OCI-LY1 (cell line): ENCODE measurements around the gene QKI.
"Not testable (repeated sequence)": the region's sequence is repeated elsewhere in the genome, so short reads cannot be mapped to it uniquely, and the experiment has no call there.

Experiments used
- H2AFZ ChIP-seq: fragments of 200-600 bp; sonication (generic), shearing (Covaris generic); 2 replicates; pipeline ENCODE4 v1.6.0; 2014; ENCODE audit warnings: antibody characterized with exemption, mild to moderate bottlenecking, low read length
- H3F3A ChIP-seq: fragments of 200-600 bp; sonication (generic), shearing (Covaris generic); 2 replicates; pipeline ENCODE4 v1.6.0; 2014; ENCODE audit warnings: mild to moderate bottlenecking, antibody characterized with exemption, low read length, moderate library complexity; ENCODE audit not compliant: insufficient read depth
- H3K27ac ChIP-seq: fragments of 200-600 bp; sonication (generic); 2 replicates; pipeline ENCODE4 v1.5.1; 2014; ENCODE audit warnings: low read length, mixed run types, mild to moderate bottlenecking, low read depth; ENCODE audit not compliant: poor library complexity, severe bottlenecking
- H3K27me3 ChIP-seq: fragments of 200-600 bp; sonication (generic); 2 replicates; pipeline ENCODE4 v1.6.0; 2014; ENCODE audit warnings: antibody characterized with exemption, mild to moderate bottlenecking, low read length, moderate library complexity; ENCODE audit not compliant: insufficient read depth
- H3K36me3 ChIP-seq: fragments of 200-600 bp; sonication (generic); 2 replicates; pipeline ENCODE4 v1.6.1; 2014; ENCODE audit warnings: mild to moderate bottlenecking, antibody characterized with exemption, low read length, moderate library complexity, mixed read lengths; ENCODE audit not compliant: insufficient read depth
- H3K4me1 ChIP-seq: fragments of 200-600 bp; sonication (generic); 2 replicates; pipeline ENCODE4 v1.5.1; 2014; ENCODE audit warnings: mild to moderate bottlenecking, low read length, moderate library complexity; ENCODE audit not compliant: insufficient read depth, severe bottlenecking
- H3K4me2 ChIP-seq: fragments of 200-600 bp; sonication (generic), shearing (Covaris generic); 2 replicates; pipeline ENCODE4 v1.6.1; 2014; ENCODE audit warnings: low read length
- H3K4me3 ChIP-seq: fragments of 200-600 bp; sonication (generic); 2 replicates; pipeline ENCODE4 v1.5.1; 2014; ENCODE audit warnings: low read length, low read depth, mild to moderate bottlenecking, mixed read lengths; ENCODE audit not compliant: poor library complexity, severe bottlenecking
- H3K79me2 ChIP-seq: fragments of 200-600 bp; shearing (Covaris generic); 2 replicates; pipeline ENCODE4 v1.6.1; 2016; ENCODE audit warnings: mixed run types, low read length, mixed read lengths; ENCODE audit not compliant: insufficient read depth
- H3K9ac ChIP-seq: fragments of 200-600 bp; sonication (generic), shearing (Covaris generic); 2 replicates; pipeline ENCODE4 v1.6.1; 2014; ENCODE audit warnings: mild to moderate bottlenecking, low read length, mixed read lengths
- H3K9me2 ChIP-seq: fragments of 200-600 bp; sonication (generic), shearing (Covaris generic); 2 replicates; pipeline ENCODE4 v1.6.1; 2014; ENCODE audit warnings: low read depth, mild to moderate bottlenecking, low read length, mixed read lengths
- H3K9me3 ChIP-seq: fragments of 200-600 bp; shearing (Covaris generic); 2 replicates; pipeline ENCODE4 v1.6.1; 2014; ENCODE audit warnings: low read length, mixed read lengths
- H4K20me1 ChIP-seq: fragments of 200-600 bp; sonication (generic), shearing (Covaris generic); 2 replicates; pipeline ENCODE4 v1.6.0; 2016; ENCODE audit warnings: mild to moderate bottlenecking, low read length; ENCODE audit not compliant: insufficient read depth
- EZH2 ChIP-seq: fragments of 200-600 bp; sonication (generic), shearing (Covaris generic); IDR thresholded peaks from 2 replicates; pipeline ENCODE4 v1.8.0; 2017; ENCODE audit warnings: borderline replicate concordance, mixed run types, mild to moderate bottlenecking, antibody characterized with exemption, low read length, moderate library complexity, mixed read lengths
- TF ChIP-seq, protein P1 (sequence below): fragments of 200-600 bp; sonication (generic), shearing (Covaris generic); IDR thresholded peaks from 2 replicates; pipeline ENCODE4 v1.5.1; 2017; ENCODE audit warnings: mild to moderate bottlenecking, antibody characterized with exemption, low read length, moderate library complexity, mixed read lengths

Gene QKI

DNA sequence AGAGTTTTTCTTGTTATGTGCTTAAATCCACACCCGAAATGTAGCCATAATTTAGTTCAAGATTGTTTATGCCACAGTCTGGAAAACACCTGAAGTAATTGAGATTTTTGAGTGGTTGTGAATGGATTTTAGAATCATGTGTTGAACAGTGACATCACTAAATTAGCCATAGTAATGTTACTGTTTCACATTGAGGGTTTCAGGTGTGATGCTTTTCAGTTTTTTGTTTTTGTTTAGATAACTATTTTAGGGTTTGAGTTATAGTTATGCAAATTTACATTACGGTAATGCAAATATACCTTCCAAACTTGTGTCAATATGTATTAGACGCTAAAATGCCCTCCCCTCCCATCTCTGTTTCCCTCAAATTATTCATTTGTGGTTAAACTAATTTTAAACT is 22.9 kb downstream of the QKI start:
- Histone ChIP-seq H3K4me2 (no peak overlapping the region), H3K79me2 (peaks cover 90% of the 10 kb centered on the region)
- no peak for TF ChIP-seq EZH2
- TF ChIP-seq, protein P1, sequence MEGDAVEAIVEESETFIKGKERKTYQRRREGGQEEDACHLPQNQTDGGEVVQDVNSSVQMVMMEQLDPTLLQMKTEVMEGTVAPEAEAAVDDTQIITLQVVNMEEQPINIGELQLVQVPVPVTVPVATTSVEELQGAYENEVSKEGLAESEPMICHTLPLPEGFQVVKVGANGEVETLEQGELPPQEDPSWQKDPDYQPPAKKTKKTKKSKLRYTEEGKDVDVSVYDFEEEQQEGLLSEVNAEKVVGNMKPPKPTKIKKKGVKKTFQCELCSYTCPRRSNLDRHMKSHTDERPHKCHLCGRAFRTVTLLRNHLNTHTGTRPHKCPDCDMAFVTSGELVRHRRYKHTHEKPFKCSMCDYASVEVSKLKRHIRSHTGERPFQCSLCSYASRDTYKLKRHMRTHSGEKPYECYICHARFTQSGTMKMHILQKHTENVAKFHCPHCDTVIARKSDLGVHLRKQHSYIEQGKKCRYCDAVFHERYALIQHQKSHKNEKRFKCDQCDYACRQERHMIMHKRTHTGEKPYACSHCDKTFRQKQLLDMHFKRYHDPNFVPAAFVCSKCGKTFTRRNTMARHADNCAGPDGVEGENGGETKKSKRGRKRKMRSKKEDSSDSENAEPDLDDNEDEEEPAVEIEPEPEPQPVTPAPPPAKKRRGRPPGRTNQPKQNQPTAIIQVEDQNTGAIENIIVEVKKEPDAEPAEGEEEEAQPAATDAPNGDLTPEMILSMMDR: no peak

DNA sequence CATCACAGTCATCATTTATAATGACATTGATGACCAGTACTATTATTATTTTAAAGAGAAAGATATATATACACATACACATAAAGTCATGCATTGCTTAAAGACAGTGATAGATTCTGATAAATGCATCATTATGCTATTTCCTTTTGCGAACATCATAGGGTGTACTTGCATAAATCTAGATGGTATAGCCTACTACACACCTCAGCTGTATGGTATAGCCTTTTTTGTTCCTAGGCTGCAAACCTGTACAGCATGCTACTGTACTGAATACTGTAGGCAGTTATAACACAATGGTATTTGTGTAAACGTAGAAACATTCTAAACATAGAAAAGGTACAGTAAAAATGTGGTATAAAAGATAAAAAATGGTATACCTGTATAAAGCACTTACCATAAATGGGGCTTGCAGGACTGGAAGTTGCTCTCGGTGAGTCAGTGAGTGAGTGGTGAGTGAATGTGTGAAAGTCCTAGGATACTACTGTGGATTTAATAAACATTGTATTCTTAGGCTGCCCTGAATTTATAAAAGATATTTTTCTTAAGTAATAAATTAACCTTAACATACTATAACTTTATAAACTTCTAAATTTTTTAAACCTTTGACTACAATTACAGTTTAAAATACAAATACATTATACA is 23.9 kb downstream of the QKI start:
- Histone ChIP-seq H4K20me1 (0 out of 2 replicates have a peak, but pooled peaks cover 2% of the 10 kb centered on the region), H3K9me2 (no peaks in the 10 kb centered on the region), H3K9ac (no peak overlapping the region), H3K36me3 (no peaks in the 10 kb centered on the region), H3K27ac (no peak overlapping the region), H3K9me3 (no peaks in the 10 kb centered on the region; the same call in 1 of the 2 replicates), H3K79me2 (peaks cover 89% of the 10 kb centered on the region), H3K4me2 (no peak overlapping the region), H3K27me3 (no peaks in the 10 kb centered on the region), H3K4me3 (no peak overlapping the region), H2AFZ (no peak overlapping the region), H3K4me1 (peaks cover 3% of the 10 kb centered on the region), H3F3A (no peaks in the 10 kb centered on the region)
- TF ChIP-seq EZH2: no peak
- TF ChIP-seq, protein P1: no peak

More for the DNA sequence above, 22.9 kb downstream of the QKI start:
- Histone ChIP-seq H3K9me3 (no peaks in the 10 kb centered on the region; the same call in 1 of the 2 replicates), H3K27ac (no peak overlapping the region), H3K9ac (no peak overlapping the region), H4K20me1 (0 out of 2 replicates have a peak, but pooled peaks cover 2% of the 10 kb centered on the region), H3K4me1 (peaks cover 3% of the 10 kb centered on the region), H3F3A (no peaks in the 10 kb centered on the region), H3K4me3 (no peak overlapping the region), H3K27me3 (no peaks in the 10 kb centered on the region), H3K36me3 (no peaks in the 10 kb centered on the region), H2AFZ (no peak overlapping the region), H3K9me2 (no peaks in the 10 kb centered on the region)

DNA sequence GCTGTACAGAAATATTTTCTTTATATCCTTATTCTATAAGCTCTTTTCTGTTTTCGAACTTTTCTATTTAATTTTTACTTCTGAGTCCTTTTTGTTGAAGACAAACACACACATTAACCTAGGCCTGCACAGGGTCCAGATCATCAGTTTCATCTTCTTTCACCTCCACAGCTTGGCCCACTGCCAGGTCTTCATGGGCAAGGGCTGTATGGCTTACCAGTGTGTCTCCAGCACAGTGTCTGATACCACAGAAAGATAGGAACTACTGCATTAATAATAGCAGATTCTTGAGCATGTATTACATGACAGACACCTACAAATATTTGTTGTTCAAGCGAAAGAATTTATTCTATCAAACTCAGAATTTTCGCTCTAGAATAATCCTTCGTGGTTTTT is 24.4 kb downstream of the QKI start:
- Histone ChIP-seq H2AFZ (no peak overlapping the region), H3K36me3 (no peaks in the 10 kb centered on the region), H3K4me3 (no peak overlapping the region), H3K79me2 (peaks cover 90% of the 10 kb centered on the region), H3K4me2 (no peak overlapping the region), H3K4me1 (peaks cover 3% of the 10 kb centered on the region), H3K9me3 (no peaks in the 10 kb centered on the region; the same call in 1 of the 2 replicates), H3F3A (no peaks in the 10 kb centered on the region), H3K27me3 (no peaks in the 10 kb centered on the region), H3K9ac (no peak overlapping the region), H4K20me1 (0 out of 2 replicates have a peak, but pooled peaks cover 2% of the 10 kb centered on the region), H3K9me2 (no peaks in the 10 kb centered on the region), H3K27ac (no peak overlapping the region)
- TF ChIP-seq, protein P1: no peak
- TF ChIP-seq EZH2: no peak

DNA sequence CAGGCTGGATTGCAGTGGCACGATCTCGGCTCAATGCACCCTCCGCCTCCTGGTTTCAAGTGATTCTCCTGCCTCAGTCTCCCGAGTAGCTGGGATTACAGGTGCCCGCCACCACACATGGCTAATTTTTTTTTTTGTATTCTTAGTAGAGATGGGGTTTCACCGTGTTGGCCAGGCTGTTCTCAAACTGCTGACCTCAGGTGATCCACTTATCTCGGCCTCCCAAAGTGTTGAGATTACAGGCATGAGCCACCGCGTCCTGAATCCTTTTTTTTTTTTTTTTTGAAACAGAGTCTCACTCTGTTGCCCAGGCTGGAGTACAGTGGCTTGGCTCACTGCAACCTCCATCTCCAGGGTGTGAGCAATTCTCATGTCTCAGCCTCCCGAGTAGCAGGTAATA is 24.9 kb downstream of the QKI start:
- H3K9me3 ChIP-seq, H3K9ac ChIP-seq, H2AFZ ChIP-seq, H3K27ac ChIP-seq, H3K4me1 ChIP-seq, H4K20me1 ChIP-seq, H3K4me3 ChIP-seq, H3K4me2 ChIP-seq, H3K9me2 ChIP-seq, H3F3A ChIP-seq, H3K27me3 ChIP-seq, H3K36me3 ChIP-seq: not testable (repeated sequence)
- peaks cover 90% of the 10 kb centered on the region for H3K79me2 ChIP-seq
